ENCODE data around the gene CASTOR1. TPM values are rescaled to one million over a fixed set of nuclear protein-coding genes. Genes with fewer than 3 reads are reported as not detected.

CASTOR1 gene
- total RNA-seq, 1 experiment from 2014 or later: 10.6 TPM

DNA sequence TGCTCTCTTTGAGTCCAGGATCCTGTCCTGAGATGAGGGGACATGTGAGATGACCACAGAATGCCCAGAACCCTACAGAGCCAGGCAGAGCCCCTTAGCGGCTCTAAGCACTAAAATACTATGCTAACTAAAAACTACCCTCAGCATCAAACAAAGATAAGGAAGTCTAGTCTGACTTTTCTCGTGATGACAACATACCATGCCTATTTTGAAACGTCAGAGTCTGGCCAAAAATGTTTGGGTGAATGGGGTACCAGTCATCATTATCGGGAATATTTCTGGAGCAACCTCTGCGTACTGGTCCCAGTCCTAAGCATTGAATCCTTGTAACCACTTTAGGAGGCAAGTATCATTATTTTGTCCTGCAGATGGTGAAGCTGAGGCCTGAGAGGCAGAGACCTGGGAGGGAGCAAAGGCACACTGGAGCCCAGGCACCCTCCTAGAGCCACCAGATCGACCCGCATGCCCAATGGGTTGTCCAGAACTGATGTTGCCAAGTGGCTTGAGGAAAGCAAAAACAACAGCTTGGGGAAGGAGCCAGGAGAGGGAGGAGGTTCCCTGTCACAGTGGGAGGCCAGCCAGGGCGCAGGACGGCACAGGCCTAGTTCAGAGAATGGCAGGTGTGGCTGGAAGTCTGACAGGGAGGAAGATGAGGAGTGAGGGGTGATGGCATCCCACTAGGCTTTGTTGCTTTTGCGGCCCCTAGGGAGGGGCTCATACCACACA, 15.4 kb downstream of the CASTOR1 start:
- no peaks in the 10 kb centered on the region for H4K20me1 ChIP-seq (ENCODE audit: insufficient read depth)
- H3K4me3 ChIP-seq: no peak overlapping the region
- H3K79me2 ChIP-seq (ENCODE audit: low read depth): no peaks in the 10 kb centered on the region
- H2AFZ ChIP-seq: no peak overlapping the region
- TF ChIP-seq EZH2 (IDR thresholded peaks at IDR 0.05; ENCODE audit: low read depth) (no peak), CTCF (conservative IDR thresholded peaks at IDR 0.05) (no peak)
- DNase-seq: no peak
- ChIA-PET POLR2A (ENCODE audit: unreplicated experiment) (no interaction called here), CTCF (no interaction called here)
- no peak overlapping the region for H3K27ac ChIP-seq
- no peaks in the 10 kb centered on the region for H3K4me1 ChIP-seq (replicated peaks; ENCODE audit: insufficient read depth)
- H3K4me2 ChIP-seq: no peak overlapping the region
- no peaks in the 10 kb centered on the region for H3K9me2 ChIP-seq (ENCODE audit: insufficient read depth)
- intact Hi-C loops (cut with micrococcal nuclease; ENCODE audit: unreplicated experiment): no loop called here
- H3F3A ChIP-seq (ENCODE audit: insufficient read depth, low read depth): peaks cover 10% of the 10 kb centered on the region; the same call in 1 of the 2 replicates
- H3K9me3 ChIP-seq (ENCODE audit: insufficient read depth, low read depth): no peaks in the 10 kb centered on the region
- no peaks in the 10 kb centered on the region for H3K36me3 ChIP-seq (ENCODE audit: low read depth)
- no peaks in the 10 kb centered on the region for H3K27me3 ChIP-seq (ENCODE audit: insufficient read depth, low read depth)
- no TSS peak for BruUV-seq (replicated peaks)

DNA sequence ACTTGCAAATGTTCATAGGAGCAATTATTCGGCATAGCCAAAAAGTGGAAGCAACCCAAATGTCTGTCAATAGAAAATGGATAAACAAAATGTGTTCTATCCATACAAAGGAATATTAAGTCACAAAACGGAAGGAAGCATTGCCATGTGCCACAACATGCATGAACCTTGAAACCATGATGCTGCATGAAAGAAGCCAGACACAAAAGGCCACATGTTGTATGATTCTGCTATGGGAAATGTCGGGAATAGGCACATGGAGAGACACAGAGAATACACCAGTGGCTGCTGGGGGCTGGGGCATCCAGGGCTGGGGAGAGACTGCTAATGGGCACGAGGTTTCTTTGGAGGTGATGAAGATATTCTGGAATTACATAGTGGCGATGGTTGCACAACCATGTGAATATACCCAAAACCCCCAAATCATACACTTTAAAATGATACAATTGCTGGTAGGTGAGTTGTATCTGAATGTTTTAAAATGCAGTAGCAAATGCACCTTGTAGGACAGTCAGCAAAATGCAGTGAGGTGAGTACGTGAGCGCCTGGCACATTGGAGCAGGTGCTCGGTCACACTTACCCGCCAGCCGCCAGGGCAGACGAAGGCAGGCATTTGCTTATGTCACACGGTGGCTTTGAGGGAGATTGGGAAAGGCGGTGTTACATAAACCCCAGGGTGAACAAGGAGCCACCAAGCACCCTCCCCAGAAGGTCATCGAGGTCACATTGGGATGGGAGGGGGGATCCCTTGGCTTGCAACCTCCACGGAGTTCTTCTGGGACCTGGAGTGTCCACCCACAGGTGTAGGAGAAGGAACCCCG, 16.3 kb downstream of the CASTOR1 start:
- intact Hi-C loops (cut with micrococcal nuclease; ENCODE audit: unreplicated experiment): no loop called here
- no peak overlapping the region for H3K4me2 ChIP-seq
- H3K36me3 ChIP-seq (ENCODE audit: low read depth): no peaks in the 10 kb centered on the region
- no peak overlapping the region for H2AFZ ChIP-seq
- no peaks in the 10 kb centered on the region for H3K9me2 ChIP-seq (ENCODE audit: insufficient read depth)
- H3F3A ChIP-seq (ENCODE audit: insufficient read depth, low read depth): peaks cover 10% of the 10 kb centered on the region; the same call in 1 of the 2 replicates
- no peak overlapping the region for H3K4me3 ChIP-seq
- TF ChIP-seq CTCF (conservative IDR thresholded peaks at IDR 0.05): no peak
- TF ChIP-seq EZH2 (IDR thresholded peaks at IDR 0.05; ENCODE audit: low read depth): no peak
- no peak for DNase-seq
- POLR2A ChIA-PET (ENCODE audit: unreplicated experiment): no interaction called here
- no peaks in the 10 kb centered on the region for H3K4me1 ChIP-seq (replicated peaks; ENCODE audit: insufficient read depth)
- H3K79me2 ChIP-seq (ENCODE audit: low read depth): no peaks in the 10 kb centered on the region
- no peaks in the 10 kb centered on the region for H3K9me3 ChIP-seq (ENCODE audit: insufficient read depth, low read depth)
- CTCF ChIA-PET: no interaction called here
- no peaks in the 10 kb centered on the region for H3K27me3 ChIP-seq (ENCODE audit: insufficient read depth, low read depth)
- no TSS peak for BruUV-seq (replicated peaks)
- no peak overlapping the region for H3K27ac ChIP-seq
- no peaks in the 10 kb centered on the region for H4K20me1 ChIP-seq (ENCODE audit: insufficient read depth)

DNA sequence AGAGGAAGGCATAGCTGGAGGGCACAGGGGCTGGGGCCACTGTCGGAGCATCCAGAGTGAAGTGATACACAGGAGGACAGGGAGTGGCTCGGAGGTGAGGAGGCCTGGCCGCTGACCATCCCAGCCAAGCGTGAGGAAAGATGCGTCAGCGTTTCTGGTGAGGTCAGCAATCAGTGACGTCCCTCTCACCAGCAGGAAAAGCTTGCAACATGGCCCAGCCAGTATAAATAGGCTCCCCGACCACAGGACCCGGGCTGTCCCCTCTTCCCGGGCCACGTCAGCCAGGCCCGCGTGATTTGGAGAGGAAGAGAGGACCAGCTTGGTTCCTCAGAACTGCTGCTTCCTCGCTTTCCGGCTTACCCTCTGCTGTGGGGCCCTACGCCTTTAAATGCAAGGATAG, 18.5 kb downstream of the CASTOR1 start:
- Histone ChIP-seq H3K4me3 (no peak overlapping the region), H3K36me3 (ENCODE audit: low read depth) (no peaks in the 10 kb centered on the region), H3K9me3 (ENCODE audit: insufficient read depth, low read depth) (no peaks in the 10 kb centered on the region), H3F3A (ENCODE audit: insufficient read depth, low read depth) (0 out of 2 replicates have a peak, but pooled peaks cover 6% of the 10 kb centered on the region), H3K4me1 (replicated peaks; ENCODE audit: insufficient read depth) (no peaks in the 10 kb centered on the region), H3K27ac (no peak overlapping the region), H4K20me1 (ENCODE audit: insufficient read depth) (no peaks in the 10 kb centered on the region), H2AFZ (no peak overlapping the region), H3K27me3 (ENCODE audit: insufficient read depth, low read depth) (no peaks in the 10 kb centered on the region), H3K9me2 (ENCODE audit: insufficient read depth) (no peaks in the 10 kb centered on the region), H3K79me2 (ENCODE audit: low read depth) (no peaks in the 10 kb centered on the region), H3K4me2 (no peak overlapping the region)
- no TSS peak for BruUV-seq (replicated peaks)
- intact Hi-C loops (cut with micrococcal nuclease; ENCODE audit: unreplicated experiment): no loop called here
- no peak for DNase-seq
- ChIA-PET POLR2A (ENCODE audit: unreplicated experiment) (no interaction called here), CTCF (no interaction called here)
- TF ChIP-seq EZH2 (IDR thresholded peaks at IDR 0.05; ENCODE audit: low read depth): no peak
- TF ChIP-seq CTCF (conservative IDR thresholded peaks at IDR 0.05): no peak

Measured in PC-9 (cell line).